Stimulated activated CD4-positive, alpha-beta T cell treated with anti-CD3 and anti-CD28 coated beads, Interleukin-4, amount 100 ng/mL, for 24 hours (primary cell): ENCODE results near the gene SNRNP27.
"Not testable (repeated sequence)": the region's sequence is repeated elsewhere in the genome, so short reads cannot be mapped to it uniquely, and the experiment has no call there.

Source experiments
- DNase-seq: peaks from one replicate; pipeline ENCODE4 v3.0.0-alpha.2; 2020

The SNRNP27 gene, protein sequence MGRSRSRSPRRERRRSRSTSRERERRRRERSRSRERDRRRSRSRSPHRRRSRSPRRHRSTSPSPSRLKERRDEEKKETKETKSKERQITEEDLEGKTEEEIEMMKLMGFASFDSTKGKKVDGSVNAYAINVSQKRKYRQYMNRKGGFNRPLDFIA

DNA sequence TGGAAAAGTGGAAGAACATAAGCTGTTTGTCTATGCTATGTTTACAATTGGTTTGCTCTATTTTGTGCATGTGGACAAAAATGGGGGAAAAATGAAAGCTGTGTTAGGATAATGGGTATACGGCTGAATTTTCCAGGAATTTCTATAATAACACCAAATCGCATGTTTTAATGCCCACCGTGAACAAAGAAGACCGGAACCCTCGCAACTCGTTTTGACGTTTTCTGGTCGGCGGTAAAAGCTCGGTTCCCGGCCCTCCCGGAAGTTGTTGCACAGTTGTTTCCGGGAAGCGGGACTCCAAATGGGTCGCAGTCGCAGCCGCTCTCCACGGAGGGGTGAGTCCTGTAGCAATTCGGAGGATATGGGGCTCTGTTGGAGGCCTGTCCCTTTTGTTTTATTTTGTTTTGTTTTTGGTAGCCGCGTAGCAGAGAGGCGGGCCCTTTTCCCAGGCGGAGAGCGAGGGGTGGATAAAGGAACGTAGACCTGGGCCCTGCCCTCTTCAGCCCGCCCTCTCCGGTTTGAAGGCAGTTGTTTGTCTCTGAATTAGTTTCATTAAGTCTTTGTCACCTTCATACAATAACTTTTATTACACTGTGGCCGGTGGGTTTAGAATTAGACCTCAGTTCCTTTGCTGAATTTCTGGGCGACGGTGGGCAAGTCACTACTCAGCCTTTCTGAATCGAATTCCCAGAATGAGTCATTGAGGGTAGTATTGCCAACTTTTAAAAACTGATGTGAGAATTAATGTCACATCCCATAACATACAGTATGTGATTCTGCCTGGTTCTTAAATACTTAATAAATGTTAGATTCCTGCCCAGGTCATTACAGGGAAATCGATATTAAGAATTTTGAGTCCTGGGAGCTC, at the start of gene SNRNP27:
TSS of gene SNRNP27 (plus strand) at position 273 of the 868 bp plus-strand sequence. CDS start at position 302, 29 bp downstream.
- DNase-seq, result peak; percentile 86

- no peak for DNase-seq
Observed at GRCh38 chr2:69843993-69844392, 49.8 kb upstream of the SNRNP27 start.

- no peak for DNase-seq
Observed at GRCh38 chr2:69844560-69844959, 49.2 kb upstream of the SNRNP27 start.

- no peak for DNase-seq
Observed at GRCh38 chr2:69846182-69847067, 47.3 kb upstream of the SNRNP27 start.

- no peak for DNase-seq
Observed at GRCh38 chr2:69847068-69847828, 46.5 kb upstream of the SNRNP27 start.

- no peak for DNase-seq
Observed at GRCh38 chr2:69848186-69848790, 45.5 kb upstream of the SNRNP27 start.

DNA sequence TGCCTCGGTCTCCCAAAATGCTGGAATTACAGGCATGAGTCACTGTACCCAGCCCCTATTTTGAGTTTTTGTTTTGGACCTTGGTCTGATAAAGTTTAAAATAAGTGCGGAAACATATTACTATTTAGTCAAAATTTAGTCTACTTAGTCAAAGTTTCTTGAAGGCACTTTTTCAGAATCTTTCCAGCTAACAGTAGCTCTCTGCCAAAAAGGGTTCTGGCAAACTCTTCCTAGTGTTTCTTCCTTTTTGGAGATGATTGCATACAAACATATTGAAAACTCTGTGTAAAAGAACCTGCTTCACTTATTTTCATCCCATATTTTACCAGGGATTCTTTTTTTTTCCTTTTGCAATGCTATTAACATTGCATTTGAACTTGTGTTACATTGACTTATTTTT, 35.5 kb upstream of the SNRNP27 start:
- no peak for DNase-seq

- no peak for DNase-seq
Observed at GRCh38 chr2:69863298-69863697, 30.5 kb upstream of the SNRNP27 start.

- DNase-seq, result no peak
Observed at GRCh38 chr2:69888451-69888850, 5.3 kb upstream of the SNRNP27 start.

- DNase-seq, result no peak
Observed at GRCh38 chr2:69889302-69889701, 4.5 kb upstream of the SNRNP27 start.

DNA sequence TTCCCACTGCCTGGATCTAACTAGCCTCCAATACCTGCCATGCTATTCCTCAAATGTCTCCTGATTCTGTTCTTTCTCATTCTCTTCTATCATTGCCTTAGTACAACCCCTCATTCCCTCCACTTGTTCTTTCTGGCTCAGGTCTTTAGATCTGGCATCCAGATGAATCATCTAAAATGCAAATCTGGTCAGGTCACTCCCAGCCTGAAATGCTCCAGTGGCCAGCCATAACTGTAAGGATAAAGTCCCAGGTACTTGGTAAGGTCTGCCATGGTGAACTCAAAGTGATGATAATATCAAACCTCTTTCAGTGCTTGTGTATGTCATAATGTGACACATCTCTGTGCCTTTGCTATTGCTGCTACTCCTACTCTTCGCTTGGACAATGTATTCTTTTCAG, 2.9 kb upstream of the SNRNP27 start:
- DNase-seq, result no peak

- DNase-seq, result not testable (repeated sequence)
Observed at GRCh38 chr2:69892838-69893424, 825 bp upstream of the SNRNP27 start.

- DNase-seq, result not testable (repeated sequence)
Observed at GRCh38 chr2:69894737-69895136, 981 bp downstream of the SNRNP27 start.

DNA sequence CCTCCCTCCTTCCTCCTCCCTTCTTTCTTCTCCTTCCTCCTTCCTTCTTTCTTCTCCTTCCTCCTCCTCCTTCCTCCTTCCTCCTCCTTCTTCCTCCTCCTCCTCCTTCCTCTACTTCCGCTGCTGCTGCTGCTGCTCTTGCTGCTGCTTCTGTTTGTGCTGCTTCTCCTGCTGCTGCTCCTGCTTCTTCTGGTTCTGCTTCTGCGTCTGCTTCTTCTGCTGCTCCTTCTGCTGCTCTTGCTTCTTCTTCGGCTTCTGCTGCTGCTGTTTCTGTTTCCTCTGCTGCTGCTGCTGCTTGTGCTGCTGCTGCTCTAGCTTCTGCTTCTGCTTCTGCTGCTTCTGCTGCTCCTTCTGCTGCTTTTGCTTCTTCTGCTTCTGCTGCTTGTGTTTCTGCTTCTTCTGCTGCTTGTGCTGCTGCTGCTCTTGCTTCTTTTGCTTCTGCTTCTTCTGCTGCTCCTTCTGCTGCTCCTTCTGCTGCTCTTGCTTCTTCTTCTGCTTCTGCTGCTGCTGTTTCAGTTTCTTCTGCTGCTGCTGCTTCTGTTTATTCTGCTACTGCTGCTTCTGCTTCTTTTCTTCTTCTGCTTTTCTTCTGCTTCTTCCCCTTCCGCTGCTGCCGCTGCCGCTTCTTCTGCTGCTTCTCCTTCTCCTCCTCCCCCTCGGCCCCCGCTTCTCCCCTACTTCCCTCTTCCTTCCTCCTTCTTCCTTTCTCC, 8.6 kb downstream of the SNRNP27 start:
- DNase-seq, result no peak

GRCh38 chr2:69907216-69907615, 13.5 kb downstream of the SNRNP27 start:
- DNase-seq, result no peak

DNA sequence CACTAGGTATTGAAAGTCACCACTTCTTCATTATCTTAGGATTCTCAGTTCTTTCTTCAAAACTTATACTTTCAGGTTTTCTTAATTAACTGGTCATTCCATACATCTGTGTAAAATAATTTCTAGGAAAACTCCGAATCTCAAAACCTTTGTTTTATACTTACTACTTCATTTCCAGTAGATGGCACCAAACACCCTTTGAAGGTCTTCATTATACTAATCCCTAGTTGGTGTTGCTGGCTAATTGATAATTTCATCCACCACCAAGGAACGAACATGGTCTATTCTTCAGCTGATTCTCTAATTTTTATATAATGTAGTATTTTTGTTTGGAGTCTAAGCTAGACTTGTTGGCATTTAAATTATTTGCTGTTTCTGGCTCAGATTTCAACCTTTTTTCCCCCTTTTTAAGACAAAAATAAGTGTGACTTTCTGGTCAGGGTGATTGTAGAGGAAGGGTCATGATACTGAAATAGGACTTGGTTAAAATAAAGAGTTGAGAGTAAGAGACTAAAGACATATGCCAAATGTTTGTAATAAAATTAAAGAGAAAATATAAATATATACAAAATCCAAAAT, 18.3 kb downstream of the SNRNP27 start:
- no peak for DNase-seq

DNA sequence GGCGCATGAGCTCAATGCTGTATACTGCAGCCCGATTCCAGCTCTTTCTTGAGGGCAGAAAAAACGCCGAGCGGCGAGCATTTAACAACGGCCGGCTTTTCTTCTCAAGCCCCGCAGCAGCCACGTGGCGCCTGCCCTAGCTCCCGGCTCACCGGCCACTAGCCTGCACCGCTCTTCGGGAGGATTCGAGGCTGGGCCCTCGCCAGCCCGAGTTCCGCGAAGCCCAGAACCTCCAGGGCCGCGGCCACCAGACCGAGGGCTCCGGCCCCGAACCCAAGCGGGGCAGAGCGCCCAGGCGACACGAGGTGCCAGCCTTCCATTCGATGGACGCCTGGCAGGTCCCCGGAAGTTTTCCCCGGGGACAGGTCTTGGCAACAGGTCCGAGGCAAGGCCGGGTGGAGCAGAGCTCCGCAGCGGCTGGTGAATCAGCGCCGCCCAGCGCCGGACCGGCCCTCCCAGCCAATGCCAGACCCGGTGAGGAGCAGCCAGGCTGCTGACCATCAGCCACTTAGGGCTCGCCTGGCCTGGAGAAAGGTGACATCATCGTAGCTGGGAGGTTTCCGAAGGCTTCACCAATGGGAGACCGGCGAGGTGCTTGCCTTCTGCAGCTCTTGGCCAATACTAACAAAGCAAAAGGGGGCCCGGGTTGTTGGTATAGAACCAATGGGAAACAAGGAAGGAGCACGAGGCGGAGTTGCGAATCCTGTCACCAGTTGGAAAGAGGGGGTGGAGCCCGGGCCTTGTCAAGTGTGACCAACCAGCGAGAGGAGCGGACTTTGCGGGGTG, 20.6 kb downstream of the SNRNP27 start:
- peak; percentile 100 for DNase-seq

GRCh38 chr2:69914950-69915945, 21.5 kb downstream of the SNRNP27 start, which contains the start of gene MXD1:
MXD1 (plus strand) TSS chr2:69915109; CDS start chr2:69915331, 222 bp downstream.
- no peak for DNase-seq
